HL-60 (cell line): ENCODE measurements around the gene ABCC5.

Experiments
- TF ChIP-seq, protein P1 (sequence below): IDR thresholded peaks from one replicate; pipeline ENCODE4 v1.5.1; 2011; ENCODE audit warnings: low read length, control low read depth, inconsistent platforms; ENCODE audit not compliant: insufficient read depth
- TF ChIP-seq, protein P2 (sequence below): IDR thresholded peaks from 2 replicates; pipeline ENCODE4 v1.6.1; 2012; ENCODE audit warnings: low read depth; ENCODE audit not compliant: insufficient replicate concordance

DNA sequence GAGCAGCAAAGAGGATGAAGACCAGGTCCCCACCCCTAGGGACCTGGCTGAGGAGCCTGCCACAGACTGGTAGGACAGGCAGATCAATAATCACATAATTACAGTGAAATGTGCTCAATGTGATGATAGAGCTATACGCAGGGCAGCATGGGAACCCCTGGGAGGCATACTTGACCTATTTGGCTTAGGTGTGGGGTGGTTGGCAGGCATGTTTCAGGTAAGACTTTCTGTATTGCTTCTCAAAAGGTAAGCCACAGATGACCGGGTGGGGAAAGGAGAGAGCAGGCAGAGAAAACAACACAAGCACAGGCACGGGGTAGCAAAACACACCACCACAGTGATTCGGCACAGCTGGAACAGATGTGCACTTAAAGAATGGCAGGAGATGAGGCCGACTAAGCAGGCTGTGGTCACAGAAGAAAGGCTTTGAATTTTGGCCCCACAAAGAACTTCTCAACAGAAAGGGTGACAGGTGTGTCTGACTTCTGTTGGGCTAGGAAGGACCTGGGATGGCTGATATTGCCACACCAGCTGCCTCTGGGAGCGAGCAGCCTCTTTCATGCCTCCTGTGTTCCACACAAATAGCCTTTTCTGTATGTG is 64.1 kb downstream of the ABCC5 start:
- TF ChIP-seq, protein P1, sequence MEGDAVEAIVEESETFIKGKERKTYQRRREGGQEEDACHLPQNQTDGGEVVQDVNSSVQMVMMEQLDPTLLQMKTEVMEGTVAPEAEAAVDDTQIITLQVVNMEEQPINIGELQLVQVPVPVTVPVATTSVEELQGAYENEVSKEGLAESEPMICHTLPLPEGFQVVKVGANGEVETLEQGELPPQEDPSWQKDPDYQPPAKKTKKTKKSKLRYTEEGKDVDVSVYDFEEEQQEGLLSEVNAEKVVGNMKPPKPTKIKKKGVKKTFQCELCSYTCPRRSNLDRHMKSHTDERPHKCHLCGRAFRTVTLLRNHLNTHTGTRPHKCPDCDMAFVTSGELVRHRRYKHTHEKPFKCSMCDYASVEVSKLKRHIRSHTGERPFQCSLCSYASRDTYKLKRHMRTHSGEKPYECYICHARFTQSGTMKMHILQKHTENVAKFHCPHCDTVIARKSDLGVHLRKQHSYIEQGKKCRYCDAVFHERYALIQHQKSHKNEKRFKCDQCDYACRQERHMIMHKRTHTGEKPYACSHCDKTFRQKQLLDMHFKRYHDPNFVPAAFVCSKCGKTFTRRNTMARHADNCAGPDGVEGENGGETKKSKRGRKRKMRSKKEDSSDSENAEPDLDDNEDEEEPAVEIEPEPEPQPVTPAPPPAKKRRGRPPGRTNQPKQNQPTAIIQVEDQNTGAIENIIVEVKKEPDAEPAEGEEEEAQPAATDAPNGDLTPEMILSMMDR: no peak
- TF ChIP-seq, protein P2, sequence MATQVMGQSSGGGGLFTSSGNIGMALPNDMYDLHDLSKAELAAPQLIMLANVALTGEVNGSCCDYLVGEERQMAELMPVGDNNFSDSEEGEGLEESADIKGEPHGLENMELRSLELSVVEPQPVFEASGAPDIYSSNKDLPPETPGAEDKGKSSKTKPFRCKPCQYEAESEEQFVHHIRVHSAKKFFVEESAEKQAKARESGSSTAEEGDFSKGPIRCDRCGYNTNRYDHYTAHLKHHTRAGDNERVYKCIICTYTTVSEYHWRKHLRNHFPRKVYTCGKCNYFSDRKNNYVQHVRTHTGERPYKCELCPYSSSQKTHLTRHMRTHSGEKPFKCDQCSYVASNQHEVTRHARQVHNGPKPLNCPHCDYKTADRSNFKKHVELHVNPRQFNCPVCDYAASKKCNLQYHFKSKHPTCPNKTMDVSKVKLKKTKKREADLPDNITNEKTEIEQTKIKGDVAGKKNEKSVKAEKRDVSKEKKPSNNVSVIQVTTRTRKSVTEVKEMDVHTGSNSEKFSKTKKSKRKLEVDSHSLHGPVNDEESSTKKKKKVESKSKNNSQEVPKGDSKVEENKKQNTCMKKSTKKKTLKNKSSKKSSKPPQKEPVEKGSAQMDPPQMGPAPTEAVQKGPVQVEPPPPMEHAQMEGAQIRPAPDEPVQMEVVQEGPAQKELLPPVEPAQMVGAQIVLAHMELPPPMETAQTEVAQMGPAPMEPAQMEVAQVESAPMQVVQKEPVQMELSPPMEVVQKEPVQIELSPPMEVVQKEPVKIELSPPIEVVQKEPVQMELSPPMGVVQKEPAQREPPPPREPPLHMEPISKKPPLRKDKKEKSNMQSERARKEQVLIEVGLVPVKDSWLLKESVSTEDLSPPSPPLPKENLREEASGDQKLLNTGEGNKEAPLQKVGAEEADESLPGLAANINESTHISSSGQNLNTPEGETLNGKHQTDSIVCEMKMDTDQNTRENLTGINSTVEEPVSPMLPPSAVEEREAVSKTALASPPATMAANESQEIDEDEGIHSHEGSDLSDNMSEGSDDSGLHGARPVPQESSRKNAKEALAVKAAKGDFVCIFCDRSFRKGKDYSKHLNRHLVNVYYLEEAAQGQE: no peak
